GM18867 (cell line): Measurements from ENCODE around the gene NTRK2.

Experiments
- ATAC-seq: cut with Tn5 transposase; IDR thresholded peaks from one replicate; pipeline ENCODE4 v1.9.1; 2021; ENCODE audit warnings: mild to moderate bottlenecking, moderate library complexity; ENCODE audit not compliant: unreplicated experiment

Gene NTRK2

GRCh38 chr9:84778570-84778969 lies 109.0 kb downstream of the NTRK2 start:
- ATAC-seq, result no peak

DNA sequence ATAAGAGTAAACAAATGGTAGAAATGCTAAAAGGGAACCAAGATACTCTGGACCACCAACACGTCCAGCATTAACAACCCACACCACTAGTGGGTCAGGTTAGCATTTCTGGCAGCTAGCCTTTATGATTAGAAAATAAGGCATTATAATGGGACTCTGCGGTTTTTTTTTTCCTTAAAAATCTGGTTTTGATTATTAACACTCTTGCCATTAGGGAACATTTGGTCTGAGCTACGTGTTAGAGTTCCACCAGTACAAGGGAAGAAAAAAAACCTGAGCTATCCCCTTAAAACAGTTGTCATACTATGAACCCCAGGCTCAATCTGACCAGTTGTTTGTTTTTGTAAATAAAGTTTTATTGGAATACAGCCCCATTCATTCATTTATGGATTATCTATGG lies 110.4 kb downstream of the NTRK2 start:
- no peak for ATAC-seq

GRCh38 chr9:84780385-84780784 lies 110.9 kb downstream of the NTRK2 start:
- ATAC-seq, result no peak

GRCh38 chr9:84781458-84781857 lies 111.9 kb downstream of the NTRK2 start:
- peak; percentile 44 for ATAC-seq

DNA sequence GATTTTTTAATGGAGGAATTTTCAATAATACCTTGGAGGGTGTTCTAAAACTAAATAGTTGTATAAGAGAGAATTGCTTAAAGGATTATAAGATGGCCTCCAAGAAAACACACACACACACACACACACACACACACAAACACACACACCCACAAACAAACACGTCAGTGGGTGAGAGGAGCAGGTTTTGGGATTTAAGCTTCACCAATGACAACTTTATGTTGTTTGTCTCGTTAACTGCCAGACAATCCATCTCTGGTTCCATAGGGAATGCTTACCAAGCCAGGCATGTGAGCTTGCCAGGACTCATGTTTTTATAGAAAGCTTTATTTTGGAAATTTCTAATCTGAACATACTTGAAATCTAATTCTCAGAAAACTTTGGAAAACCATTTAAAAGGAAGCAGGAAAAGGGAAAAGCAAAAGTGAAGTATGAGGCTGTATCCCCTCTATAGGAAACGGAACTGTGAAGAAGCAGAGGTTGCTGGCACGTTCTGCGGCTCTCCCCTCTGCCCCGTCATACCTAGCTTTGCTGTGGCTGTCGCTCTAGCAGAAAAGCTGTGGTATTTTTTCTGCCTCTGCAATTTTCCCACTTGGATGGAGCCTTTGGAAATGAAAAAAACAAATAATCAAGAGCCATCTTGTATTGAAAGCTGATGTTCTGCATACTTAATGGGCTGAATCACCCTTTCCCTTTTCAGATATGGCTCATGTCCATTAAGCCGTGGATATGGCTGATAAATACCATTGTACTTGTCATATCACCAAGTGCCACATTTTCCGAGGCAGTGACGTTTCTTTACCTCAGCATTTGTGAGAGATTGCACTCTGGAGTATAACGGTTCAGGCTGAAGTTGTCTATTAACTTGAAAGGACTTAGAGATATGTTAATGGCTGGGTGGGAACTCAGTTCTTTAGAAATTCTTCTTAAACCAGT lies 112.7 kb downstream of the NTRK2 start:
- no peak for ATAC-seq

DNA sequence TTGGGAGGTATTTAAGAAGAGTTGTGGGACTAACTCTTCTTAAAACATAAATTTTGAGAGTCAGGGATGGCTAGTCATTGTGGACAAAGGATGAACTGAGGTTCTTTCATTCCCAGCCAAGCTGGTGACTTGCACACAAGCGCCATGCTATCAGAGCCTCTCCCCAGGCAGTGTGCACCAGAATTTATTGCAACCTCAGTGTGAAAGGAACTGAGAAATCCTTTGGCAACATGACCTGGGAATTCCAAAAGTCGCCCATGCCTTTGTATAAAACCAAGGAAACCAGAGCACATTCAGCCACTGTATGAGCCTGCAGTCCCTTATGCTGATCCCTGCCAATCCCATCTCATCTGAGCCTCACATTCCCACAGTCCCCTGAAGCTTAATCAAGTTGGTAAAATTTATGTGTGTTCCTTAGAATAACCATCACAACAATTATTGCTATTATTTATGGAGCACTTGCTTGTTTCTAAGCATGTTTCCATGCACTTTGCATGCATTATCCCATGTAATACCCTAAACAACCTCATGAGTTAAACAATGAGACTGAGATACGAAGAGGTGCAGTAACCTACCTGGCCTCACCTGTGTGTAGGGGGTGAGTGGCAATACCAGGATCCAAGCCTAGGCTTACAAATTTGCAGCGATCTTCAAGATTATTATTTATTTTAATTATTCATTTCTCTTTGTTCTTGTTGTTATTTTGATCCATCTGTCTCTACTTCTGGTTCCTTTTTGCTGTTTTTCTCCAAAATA lies 116.4 kb downstream of the NTRK2 start:
- ATAC-seq, result no peak

- no peak for ATAC-seq
These were observed 119.4 kb downstream of the NTRK2 start for GRCh38 chr9:84788803-84789462.

GRCh38 chr9:84789463-84789830 lies 119.9 kb downstream of the NTRK2 start:
- ATAC-seq, result no peak

GRCh38 chr9:84791643-84792042 lies 122.1 kb downstream of the NTRK2 start:
- ATAC-seq, result no peak

GRCh38 chr9:84793251-84793650 lies 123.7 kb downstream of the NTRK2 start:
- ATAC-seq, result no peak

GRCh38 chr9:84794981-84795637 lies 125.6 kb downstream of the NTRK2 start:
- no peak for ATAC-seq

DNA sequence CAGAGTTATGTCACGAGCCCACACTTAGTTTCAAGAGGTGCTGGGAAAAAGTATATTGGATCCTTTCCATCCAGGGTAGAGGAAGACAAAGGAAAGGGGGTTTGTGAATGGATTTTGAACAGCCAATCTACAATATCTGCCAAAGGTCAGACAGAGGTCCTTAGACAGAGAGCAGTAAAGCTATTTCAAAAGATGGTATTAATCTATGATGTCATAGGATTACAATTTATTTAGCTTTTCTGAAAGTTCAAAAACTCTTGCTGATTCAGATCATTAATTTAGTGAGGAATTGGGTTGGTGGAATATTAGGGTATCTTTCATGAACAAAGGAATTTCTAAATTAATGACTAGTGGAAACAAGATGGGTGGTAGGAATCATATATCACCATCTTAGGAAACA lies 126.9 kb downstream of the NTRK2 start:
- ATAC-seq, result no peak

GRCh38 chr9:84799251-84799650 lies 129.7 kb downstream of the NTRK2 start:
- no peak for ATAC-seq

DNA sequence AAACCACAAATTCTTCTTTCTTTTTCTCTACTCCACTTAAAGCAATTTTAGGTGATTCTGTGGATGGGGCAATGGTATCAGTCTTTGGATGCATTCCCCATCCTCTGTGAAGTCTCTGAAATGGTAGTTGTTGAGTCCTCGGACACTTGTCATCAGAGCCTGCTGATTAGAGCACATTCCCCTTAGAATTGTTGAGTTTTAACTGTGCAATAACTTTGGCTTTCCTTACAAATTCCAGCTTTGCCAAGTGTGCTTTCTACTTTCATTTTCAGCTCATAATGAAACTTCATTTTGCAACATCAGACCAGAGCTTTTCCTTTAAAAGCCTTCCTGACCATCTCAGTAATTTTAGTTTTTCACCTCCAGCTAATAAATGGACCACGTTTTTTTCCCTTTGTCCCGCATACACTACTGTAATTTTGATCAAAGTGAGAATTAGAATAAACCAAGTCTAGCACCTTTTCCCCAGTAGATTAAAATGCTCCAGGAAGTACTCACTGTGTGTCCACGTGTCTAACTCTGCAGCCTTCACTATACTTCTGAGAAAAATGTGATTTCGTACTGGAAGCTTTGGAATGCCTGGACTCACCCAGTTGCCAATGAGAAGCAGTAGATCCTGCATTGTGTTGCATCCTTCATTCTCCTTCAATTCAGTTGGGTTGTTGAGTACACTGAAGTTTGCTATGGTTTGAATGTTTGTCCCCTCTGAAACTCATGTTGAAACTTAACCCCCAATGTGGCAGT lies 135.6 kb downstream of the NTRK2 start:
- ATAC-seq, result no peak

DNA sequence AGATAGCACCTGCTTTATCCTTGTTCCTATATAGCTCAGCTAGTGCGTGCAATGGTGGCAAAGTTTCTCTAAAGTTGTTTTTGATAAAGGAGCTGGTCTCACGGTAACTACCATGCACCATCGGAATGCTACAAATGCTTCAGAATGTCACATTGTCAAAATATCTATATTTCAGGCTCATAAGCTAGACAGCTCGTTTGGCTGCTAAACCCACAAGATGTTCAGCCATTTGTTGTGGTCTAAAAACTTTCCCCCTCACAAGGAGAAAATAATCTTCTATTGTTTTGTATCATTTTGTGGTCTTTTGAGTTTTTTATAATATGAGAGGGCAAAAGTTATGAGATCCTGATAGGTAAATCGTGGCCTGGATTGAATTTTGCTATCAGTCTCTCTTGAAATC lies 137.9 kb downstream of the NTRK2 start:
- no peak for ATAC-seq

DNA sequence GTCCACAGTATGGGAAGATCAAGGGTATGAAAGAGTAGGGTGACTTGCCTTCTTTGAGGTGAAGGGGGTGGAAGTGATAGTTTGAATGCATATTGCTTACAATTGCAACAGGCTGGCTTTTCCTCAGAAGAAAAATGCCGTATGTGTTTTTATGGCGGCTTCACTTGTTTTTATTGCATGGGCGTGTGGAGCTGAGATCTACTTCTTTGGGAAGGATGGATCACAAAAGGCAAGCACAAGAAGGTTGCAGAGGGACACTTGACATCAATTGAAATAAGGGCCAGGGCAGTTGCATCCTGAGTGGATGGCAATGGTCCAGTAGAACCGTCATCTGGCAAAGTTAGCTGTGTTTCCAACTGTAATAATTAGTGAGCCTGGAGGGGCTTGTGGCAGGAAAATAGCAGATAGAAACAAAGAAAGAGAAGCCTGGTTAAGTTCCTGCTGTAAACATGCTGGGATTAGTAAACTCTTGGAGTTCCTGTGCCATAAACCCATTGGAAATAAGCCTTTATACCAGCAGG lies 138.4 kb downstream of the NTRK2 start:
- no peak for ATAC-seq

GRCh38 chr9:84808416-84808815 lies 138.9 kb downstream of the NTRK2 start:
- no peak for ATAC-seq

GRCh38 chr9:84811072-84811750 lies 141.7 kb downstream of the NTRK2 start:
- ATAC-seq, result no peak

GRCh38 chr9:84811751-84812074 lies 142.2 kb downstream of the NTRK2 start:
- ATAC-seq, result no peak

GRCh38 chr9:84812355-84812754 lies 142.8 kb downstream of the NTRK2 start:
- no peak for ATAC-seq
